H1 (cell line): ENCODE data around the gene FBLN2. TPM values are rescaled to one million over a fixed set of nuclear protein-coding genes. Genes with fewer than 3 reads are reported as not detected.

ENCODE experiments used
- CHD2 ChIP-seq: IDR thresholded peaks from 2 replicates; pipeline ENCODE4 v1.6.1; 2012; ENCODE audit warnings: low read length, improper control_type of control experiment
- CHD7 ChIP-seq: fragments of 300-600 bp; sonication (generic); IDR thresholded peaks from 2 replicates; pipeline ENCODE4 v1.7.1; 2012; ENCODE audit warnings: low read length, moderate library complexity, mild to moderate bottlenecking, inconsistent platforms; ENCODE audit not compliant: insufficient replicate concordance
- KDM5A ChIP-seq: fragments of 200-600 bp; IDR thresholded peaks from 2 replicates; pipeline ENCODE4 v1.7.1; 2012; ENCODE audit warnings: mild to moderate bottlenecking, low read length, inconsistent platforms, mixed read lengths
- NRF1 ChIP-seq: IDR thresholded peaks from 2 replicates; pipeline ENCODE4 v1.6.1; 2011; ENCODE audit warnings: mild to moderate bottlenecking, low read depth, low read length, improper control_type of control experiment
- POLR2A ChIP-seq, 2 experiments: IDR thresholded peaks; 1 replicate in 1 of 2; 2 replicates in 1 of 2; pipeline ENCODE4 v1.6.1; 2011; ENCODE audit warnings: low read depth in 2 of 2, low read length in 2 of 2, mild to moderate bottlenecking in 2 of 2; ENCODE audit errors: control extremely low read depth in 1 of 2
- POLR2AphosphoS5 ChIP-seq: IDR thresholded peaks from 2 replicates; pipeline ENCODE4 v1.6.1; 2011; ENCODE audit warnings: low read depth, low read length
- RBBP5 ChIP-seq: IDR thresholded peaks from 2 replicates; pipeline ENCODE4 v1.7.1; 2012; ENCODE audit warnings: low read depth, mild to moderate bottlenecking, inconsistent platforms, low read length, moderate library complexity, borderline replicate concordance
- RNF2 ChIP-seq: fragments of 200-900, 300-1000 bp; sonication (generic); IDR thresholded peaks from 2 replicates; pipeline ENCODE4 v1.7.1; 2016; ENCODE audit warnings: borderline replicate concordance, low read depth, mild to moderate bottlenecking, antibody characterized with exemption, low read length; ENCODE audit not compliant: poor library complexity, severe bottlenecking; ENCODE audit errors: missing control alignments
- SP2 ChIP-seq: IDR thresholded peaks from 2 replicates; pipeline ENCODE4 v1.6.1; 2012; ENCODE audit warnings: mild to moderate bottlenecking, low read length, inconsistent platforms
- polyA plus RNA-seq, 7 experiments: library from polyadenylated mRNA; depleted of rRNA in 3 of 7; stranded (reverse) in 5 of 7; unstranded in 2 of 7; fragments of >200 nt in 5 of 7; fragments of 200-250 nt in 2 of 7; gene quantifications; 1 replicate in 5 of 7; 2 replicates in 1 of 7; 4 replicates in 1 of 7; pipeline versions ENCODE4 v1.2.1 to v1.2.3, GENCODE V29; 2011 to 2013; ENCODE audit warnings: missing spikeins in 2 of 7, mixed read lengths in 2 of 7
- total RNA-seq: library from RNA; stranded (reverse); fragmentation: NEBNext Ultra II Directional; extraction: Animal tissue kit (Norgen Biotek cat#: 25700); gene quantifications from 2 replicates; pipeline ENCODE4 v1.2.1, GENCODE V29; 2021

FBLN2 gene
- total and polyA plus RNA-seq, 2 of the 8 experiments (the other 6 are each of a cell fraction or from before 2014, with no cell fraction given): 17.4 to 24.2 TPM

- TF ChIP-seq CHD7 (no peak), NRF1 (no peak), KDM5A (no peak), SP2 (no peak), POLR2A (IDR thresholded peaks at IDR 0.05; ENCODE audit: control extremely low read depth in 1 of 2, low read depth in 2 of 2, low read length in 2 of 2) (no peak), POLR2AphosphoS5 (no peak), RNF2 (no peak), CHD2 (no peak), RBBP5 (no peak)
- TF ChIP-seq, all 59 proteins: peak for 0
These were observed 80.7 kb downstream of the FBLN2 start (continued) for GRCh38 chr3:13629644-13630043.
